ENCODE measurements around the gene AIG1. TPM values are rescaled to one million over a fixed set of nuclear protein-coding genes. Genes with fewer than 3 reads are reported as not detected.
A peak's percentile ranks its signal among the peaks of the same experiment; 100 is the strongest.

AIG1 gene
- total RNA-seq, 1 donor from 2014 or later: 32.2 TPM

DNA sequence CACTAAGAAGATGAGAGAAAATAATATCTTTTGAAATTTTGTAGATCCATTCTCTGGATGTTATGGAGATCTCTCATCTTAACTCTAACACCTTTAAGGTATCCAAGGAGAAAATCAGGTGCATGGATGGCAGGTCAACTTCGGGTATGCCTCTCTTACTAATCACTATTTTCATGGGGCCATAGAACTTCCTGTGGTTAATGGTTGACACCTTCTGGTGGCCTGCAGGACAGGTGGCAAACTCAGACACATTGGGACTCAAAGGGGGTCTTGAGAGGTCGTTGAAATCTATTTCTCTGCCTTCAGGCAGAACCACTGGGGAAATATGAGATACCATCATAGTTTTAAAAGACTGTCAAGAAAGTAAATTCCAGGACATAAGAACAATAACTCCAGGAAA is 313.3 kb downstream of the AIG1 start:
- no peak for DNase-seq (ENCODE audit: low spot score)
- TF ChIP-seq, protein P1, sequence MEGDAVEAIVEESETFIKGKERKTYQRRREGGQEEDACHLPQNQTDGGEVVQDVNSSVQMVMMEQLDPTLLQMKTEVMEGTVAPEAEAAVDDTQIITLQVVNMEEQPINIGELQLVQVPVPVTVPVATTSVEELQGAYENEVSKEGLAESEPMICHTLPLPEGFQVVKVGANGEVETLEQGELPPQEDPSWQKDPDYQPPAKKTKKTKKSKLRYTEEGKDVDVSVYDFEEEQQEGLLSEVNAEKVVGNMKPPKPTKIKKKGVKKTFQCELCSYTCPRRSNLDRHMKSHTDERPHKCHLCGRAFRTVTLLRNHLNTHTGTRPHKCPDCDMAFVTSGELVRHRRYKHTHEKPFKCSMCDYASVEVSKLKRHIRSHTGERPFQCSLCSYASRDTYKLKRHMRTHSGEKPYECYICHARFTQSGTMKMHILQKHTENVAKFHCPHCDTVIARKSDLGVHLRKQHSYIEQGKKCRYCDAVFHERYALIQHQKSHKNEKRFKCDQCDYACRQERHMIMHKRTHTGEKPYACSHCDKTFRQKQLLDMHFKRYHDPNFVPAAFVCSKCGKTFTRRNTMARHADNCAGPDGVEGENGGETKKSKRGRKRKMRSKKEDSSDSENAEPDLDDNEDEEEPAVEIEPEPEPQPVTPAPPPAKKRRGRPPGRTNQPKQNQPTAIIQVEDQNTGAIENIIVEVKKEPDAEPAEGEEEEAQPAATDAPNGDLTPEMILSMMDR (IDR thresholded peaks at IDR 0.05): peak; percentile 25
- H3K27me3 Mint-ChIP-seq (ENCODE audit: low read depth): peaks cover under 1% of the 10 kb centered on the region
- H3K27ac Mint-ChIP-seq (ENCODE audit: unreplicated experiment): no peak overlapping the region
- no peaks in the 10 kb centered on the region for H3K9me3 Mint-ChIP-seq (ENCODE audit: low read depth)
- H3K36me3 Mint-ChIP-seq (ENCODE audit: low read depth): no peaks in the 10 kb centered on the region
- H3K4me1 Mint-ChIP-seq (ENCODE audit: low read depth): peaks cover 6% of the 10 kb centered on the region
- no peak overlapping the region for H3K4me3 Mint-ChIP-seq (ENCODE audit: unreplicated experiment)

GRCh38 chr6:143375022-143375585 is 314.4 kb downstream of the AIG1 start:
- TF ChIP-seq, protein P1 (IDR thresholded peaks at IDR 0.05): no peak
- DNase-seq (ENCODE audit: low spot score): no peak
- Mint-ChIP-seq H3K36me3 (ENCODE audit: low read depth) (no peaks in the 10 kb centered on the region), H3K4me3 (ENCODE audit: unreplicated experiment) (no peak overlapping the region), H3K27me3 (ENCODE audit: low read depth) (peaks cover 4% of the 10 kb centered on the region), H3K9me3 (ENCODE audit: low read depth) (no peaks in the 10 kb centered on the region), H3K4me1 (ENCODE audit: low read depth) (peaks cover 6% of the 10 kb centered on the region), H3K27ac (ENCODE audit: unreplicated experiment) (no peak overlapping the region)

DNA sequence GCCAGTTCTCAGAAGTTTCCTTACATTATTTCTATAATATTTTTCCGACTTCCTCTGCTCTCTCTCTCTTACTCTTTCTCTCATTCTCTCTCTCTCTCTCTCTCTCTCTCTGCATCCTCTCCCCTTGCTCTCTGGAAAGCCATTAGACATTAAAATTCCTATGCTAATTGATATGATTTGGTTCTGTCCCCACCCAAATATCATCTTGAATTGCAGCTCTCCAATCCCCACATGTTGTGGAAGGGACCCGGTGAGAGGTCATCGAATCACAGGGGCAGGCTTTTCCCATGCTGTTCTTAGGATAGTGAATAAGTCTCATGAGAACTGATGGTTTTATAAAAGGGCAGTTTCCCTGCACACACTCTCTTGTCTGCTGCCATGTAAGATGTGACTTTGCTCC is 315.7 kb downstream of the AIG1 start:
- peaks cover 4% of the 10 kb centered on the region for H3K27me3 Mint-ChIP-seq (ENCODE audit: low read depth)
- H3K36me3 Mint-ChIP-seq (ENCODE audit: low read depth): no peaks in the 10 kb centered on the region
- DNase-seq (ENCODE audit: low spot score): no peak
- no peaks in the 10 kb centered on the region for H3K9me3 Mint-ChIP-seq (ENCODE audit: low read depth)
- peaks cover 6% of the 10 kb centered on the region for H3K4me1 Mint-ChIP-seq (ENCODE audit: low read depth)
- TF ChIP-seq, protein P1 (IDR thresholded peaks at IDR 0.05): no peak
- no peak overlapping the region for H3K4me3 Mint-ChIP-seq (ENCODE audit: unreplicated experiment)
- no peak overlapping the region for H3K27ac Mint-ChIP-seq (ENCODE audit: unreplicated experiment)

DNA sequence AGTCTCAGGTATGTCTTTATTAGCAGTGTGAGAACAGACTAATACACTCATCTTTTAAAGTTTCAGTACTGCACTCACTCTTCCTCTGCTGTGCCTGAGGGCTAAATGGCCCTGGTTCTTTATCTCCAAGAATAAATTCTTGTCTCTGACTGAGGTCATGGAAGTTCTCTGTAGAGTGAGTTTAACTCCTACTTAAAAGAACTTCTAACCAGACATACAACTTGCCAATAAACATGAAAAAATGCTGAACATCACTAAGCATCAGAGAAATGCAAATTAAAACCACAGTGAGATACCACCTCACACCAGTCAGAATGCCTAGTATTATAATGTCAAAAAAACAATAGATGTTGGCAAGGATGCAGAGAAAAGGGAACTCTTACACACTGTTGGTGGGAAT is 316.2 kb downstream of the AIG1 start:
- H3K4me1 Mint-ChIP-seq (ENCODE audit: low read depth): peaks cover 6% of the 10 kb centered on the region
- peaks cover 6% of the 10 kb centered on the region for H3K27me3 Mint-ChIP-seq (ENCODE audit: low read depth)
- H3K4me3 Mint-ChIP-seq (ENCODE audit: unreplicated experiment): no peak overlapping the region
- DNase-seq (ENCODE audit: low spot score): no peak
- H3K27ac Mint-ChIP-seq (ENCODE audit: unreplicated experiment): no peak overlapping the region
- no peaks in the 10 kb centered on the region for H3K36me3 Mint-ChIP-seq (ENCODE audit: low read depth)
- no peaks in the 10 kb centered on the region for H3K9me3 Mint-ChIP-seq (ENCODE audit: low read depth)
- TF ChIP-seq, protein P1 (IDR thresholded peaks at IDR 0.05): no peak

DNA sequence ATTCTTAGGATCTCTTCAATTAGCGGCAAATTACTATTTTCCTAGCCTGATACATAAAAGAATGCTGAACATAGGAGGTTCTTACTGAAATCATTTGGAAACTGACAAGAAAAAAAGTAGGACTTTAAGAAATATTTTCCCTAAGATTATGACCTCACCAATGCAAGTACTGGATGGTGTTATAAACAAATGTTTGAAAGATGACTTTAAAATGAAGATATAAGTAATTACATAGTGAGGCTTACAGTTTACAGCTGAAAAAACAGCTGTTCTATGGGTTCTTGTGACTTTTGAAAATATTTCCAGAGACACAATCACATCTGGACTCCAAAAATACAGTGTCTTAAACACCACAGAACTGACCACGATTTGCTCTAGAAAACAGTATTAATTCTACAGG is 324.9 kb downstream of the AIG1 start:
- Mint-ChIP-seq H3K9me3 (ENCODE audit: low read depth) (peaks cover 8% of the 10 kb centered on the region), H3K4me1 (ENCODE audit: low read depth) (no peaks in the 10 kb centered on the region), H3K36me3 (ENCODE audit: low read depth) (peaks cover 3% of the 10 kb centered on the region), H3K27me3 (ENCODE audit: low read depth) (peaks cover 4% of the 10 kb centered on the region), H3K4me3 (ENCODE audit: unreplicated experiment) (no peak overlapping the region), H3K27ac (ENCODE audit: unreplicated experiment) (no peak overlapping the region)
- TF ChIP-seq, protein P1 (IDR thresholded peaks at IDR 0.05): no peak
- DNase-seq (ENCODE audit: low spot score): no peak

Measured in chondrocyte (in vitro differentiated cells).